ENCODE measurements around the gene E2F2.

GRCh38 chr1:23548704-23549143 is 17.7 kb upstream of the E2F2 start:
- TF ChIP-seq CTCF (IDR thresholded peaks at IDR 0.05) (no peak), POLR2A (IDR thresholded peaks at IDR 0.05) (no peak)
